ENCODE results near the gene TMEM25. TPM values are rescaled to one million over a fixed set of nuclear protein-coding genes. Genes with fewer than 3 reads are reported as not detected.
A peak's percentile ranks its signal among the peaks of the same experiment; 100 is the strongest.
"Not testable (repeated sequence)": the region's sequence is repeated elsewhere in the genome, so short reads cannot be mapped to it uniquely, and the experiment has no call there.

TMEM25 gene
- total RNA-seq, 1 experiment from 2014 or later = 4.4 TPM

DNA sequence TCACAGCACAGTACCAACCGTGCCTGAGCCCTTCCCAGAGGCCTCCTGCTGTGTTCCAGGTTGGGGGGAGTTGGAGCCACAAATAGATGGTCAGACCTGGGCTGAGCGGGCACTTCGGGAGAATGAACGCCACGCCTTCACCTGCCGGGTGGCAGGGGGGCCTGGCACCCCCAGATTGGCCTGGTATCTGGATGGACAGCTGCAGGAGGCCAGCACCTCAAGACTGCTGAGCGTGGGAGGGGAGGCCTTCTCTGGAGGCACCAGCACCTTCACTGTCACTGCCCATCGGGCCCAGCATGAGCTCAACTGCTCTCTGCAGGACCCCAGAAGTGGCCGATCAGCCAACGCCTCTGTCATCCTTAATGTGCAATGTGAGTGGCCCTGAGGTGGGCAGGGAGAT lies 1.1 kb downstream of the TMEM25 start:
- no peak for DNase-seq (ENCODE audit: low spot score)

DNA sequence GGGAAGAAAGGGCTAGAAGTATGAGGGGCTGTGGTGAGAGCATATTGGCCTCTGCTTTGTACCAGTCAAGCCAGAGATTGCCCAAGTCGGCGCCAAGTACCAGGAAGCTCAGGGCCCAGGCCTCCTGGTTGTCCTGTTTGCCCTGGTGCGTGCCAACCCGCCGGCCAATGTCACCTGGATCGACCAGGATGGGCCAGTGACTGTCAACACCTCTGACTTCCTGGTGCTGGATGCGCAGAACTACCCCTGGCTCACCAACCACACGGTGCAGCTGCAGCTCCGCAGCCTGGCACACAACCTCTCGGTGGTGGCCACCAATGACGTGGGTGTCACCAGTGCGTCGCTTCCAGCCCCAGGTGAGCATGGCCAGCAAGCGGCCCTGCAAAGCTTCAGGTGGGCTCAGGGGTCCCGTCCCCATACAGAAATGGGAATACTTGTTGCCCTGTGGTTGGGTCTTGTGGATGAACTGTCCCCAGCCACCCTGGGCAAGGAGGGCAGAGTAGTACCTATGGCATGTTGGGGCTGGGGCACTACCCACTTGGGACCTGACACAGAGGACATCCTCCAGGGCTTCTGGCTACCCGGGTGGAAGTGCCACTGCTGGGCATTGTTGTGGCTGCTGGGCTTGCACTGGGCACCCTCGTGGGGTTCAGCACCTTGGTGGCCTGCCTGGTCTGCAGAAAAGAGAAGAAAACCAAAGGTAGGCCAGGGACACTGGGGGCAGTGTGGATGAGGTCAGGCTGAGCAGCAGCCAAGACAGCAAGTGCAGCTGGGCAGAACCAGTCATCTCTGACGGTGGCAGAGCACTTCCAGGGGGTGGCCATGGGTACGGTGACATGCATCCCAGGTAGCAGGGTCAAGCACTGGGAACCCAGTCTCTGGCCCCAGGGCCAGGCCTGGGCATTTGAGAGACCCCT lies 2.1 kb downstream of the TMEM25 start:
- no peak for DNase-seq (ENCODE audit: low spot score)

DNA sequence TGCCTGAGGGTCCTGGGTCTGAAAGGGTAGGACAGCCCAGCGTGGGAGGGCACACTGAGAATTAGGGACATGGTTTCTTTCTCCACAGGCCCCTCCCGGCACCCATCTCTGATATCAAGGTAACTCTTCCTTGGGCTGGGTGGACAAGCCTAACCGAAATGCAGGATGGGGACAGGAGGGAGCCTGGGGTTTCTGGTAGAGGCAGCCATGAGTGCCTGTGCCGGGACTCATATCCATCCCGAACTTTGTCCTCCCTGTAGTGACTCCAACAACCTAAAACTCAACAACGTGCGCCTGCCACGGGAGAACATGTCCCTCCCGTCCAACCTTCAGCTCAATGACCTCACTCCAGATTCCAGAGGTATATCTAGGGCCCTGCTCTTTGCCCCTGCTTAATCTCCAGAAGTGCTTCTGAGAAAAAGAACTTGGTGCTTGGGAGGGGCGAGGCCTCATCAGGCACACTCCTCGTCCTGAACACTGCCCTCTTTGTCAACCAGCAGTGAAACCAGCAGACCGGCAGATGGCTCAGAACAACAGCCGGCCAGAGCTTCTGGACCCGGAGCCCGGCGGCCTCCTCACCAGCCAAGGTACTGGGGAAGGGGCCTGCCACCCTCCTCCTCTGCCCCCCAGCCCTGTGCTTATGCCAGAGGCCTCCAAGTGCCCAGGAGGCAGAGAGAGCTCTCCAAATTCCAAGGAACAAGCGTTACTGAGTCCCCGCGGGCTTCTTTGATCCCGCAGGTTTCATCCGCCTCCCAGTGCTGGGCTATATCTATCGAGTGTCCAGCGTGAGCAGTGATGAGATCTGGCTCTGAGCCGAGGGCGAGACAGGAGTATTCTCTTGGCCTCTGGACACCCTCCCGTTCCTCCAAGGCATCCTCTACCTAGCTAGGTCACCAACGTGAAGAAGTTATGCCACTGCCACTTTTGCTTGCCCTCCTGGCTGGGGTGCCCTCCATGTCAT lies 3.1 kb downstream of the TMEM25 start:
- DNase-seq (ENCODE audit: low spot score) = peak; percentile 46

DNA sequence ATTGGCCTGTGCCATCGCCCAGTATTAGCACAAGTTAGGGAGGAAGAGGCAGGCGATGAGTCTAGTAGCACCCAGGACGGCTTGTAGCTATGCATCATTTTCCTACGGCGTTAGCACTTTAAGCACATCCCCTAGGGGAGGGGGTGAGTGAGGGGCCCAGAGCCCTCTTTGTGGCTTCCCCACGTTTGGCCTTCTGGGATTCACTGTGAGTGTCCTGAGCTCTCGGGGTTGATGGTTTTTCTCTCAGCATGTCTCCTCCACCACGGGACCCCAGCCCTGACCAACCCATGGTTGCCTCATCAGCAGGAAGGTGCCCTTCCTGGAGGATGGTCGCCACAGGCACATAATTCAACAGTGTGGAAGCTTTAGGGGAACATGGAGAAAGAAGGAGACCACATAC lies 4.3 kb downstream of the TMEM25 start:
- no peak for DNase-seq (ENCODE audit: low spot score)

DNA sequence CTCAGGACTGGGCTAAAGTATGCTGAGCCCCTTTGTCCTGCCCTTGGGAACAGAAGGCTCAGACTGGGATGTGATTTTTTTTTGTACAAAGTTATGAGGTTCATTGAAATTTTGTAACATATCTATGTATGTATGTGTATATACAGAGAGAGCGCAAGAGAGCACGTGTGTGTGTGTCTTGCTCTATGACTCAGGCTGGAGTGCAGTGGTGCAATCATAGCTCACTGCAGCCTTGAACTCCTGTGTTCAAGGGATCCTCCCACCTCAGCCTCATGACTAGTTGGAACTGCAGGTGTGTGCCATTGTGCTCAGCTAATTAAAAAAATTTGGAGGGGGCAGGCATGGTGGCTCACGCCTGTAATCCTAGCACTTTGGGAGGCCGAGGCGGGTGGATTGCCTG lies 5.7 kb downstream of the TMEM25 start:
- DNase-seq (ENCODE audit: low spot score) = no peak

DNA sequence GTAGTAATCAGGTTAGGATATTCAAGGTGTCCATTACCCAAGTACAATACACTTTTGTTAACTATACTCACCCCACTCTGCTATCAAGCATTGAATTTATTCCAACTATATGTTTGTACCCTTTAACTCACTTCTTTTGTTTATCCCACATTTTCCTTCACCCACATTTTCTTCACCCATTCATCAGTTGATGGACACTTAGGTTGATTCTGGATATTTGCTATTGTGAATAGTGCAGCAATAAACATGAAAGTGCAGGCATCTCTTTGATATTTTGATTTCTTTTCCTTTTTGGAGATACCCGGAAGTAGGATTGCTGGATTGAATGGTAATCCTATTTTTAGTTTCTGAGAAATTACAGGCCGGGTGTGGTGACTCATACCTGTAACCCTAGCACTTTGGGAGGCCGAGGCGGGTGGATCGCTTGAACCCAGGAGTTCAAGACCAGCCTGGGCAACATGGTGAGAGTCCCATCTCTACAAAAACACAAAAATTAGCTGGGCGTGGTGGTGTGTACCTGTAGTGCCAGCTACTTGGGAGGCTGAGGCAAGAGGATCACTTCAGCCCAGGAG lies 6.5 kb downstream of the TMEM25 start:
- DNase-seq (ENCODE audit: low spot score) = no peak

DNA sequence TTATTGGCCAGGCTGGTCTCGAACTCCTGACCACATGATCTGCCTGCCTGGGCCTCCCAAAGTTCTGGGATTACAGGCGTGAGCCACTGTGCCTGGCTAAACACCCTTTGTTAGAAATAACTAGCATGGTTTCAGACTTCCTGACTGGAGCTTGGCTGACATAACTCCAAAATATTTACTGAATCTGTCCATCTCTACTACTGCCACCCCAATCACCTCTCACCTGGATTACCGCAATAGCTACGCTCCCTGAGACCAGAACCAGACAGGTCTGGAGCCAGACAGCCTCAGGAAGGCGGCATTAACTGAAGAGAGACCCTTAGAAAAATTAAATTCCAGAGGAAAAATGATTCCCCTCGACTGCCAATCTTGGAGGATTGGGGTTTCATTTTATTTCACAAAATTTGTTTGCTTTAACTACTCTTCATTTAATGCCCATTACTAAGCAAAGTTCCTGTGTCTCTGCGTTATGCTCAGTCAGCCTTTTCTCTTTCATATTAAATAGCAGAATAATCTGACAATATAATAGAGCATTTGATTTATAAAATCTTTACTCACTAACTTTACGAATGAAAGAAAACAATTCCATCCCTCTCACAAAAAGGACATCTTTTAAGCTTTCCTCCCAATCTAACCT lies 13.1 kb downstream of the TMEM25 start:
- no peak for DNase-seq (ENCODE audit: low spot score)

DNA sequence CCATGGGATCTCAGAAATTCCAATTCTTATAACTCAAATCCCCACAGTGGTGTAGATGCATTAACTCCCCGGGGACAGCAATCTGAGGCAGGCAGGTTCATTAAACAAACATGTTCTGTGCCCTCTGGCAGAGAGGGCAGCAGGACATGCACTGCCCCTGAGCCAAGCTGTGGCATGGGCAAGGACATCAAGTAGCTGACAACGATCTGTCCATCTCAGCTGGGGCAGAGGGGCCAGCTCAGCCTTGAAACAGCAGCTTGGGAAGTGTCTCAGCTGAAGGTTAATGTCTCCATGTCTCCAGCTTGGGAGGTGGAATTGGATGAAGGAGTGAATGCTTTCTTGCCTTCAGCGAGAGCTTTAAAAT lies 13.6 kb downstream of the TMEM25 start:
- DNase-seq (ENCODE audit: low spot score) = no peak

DNA sequence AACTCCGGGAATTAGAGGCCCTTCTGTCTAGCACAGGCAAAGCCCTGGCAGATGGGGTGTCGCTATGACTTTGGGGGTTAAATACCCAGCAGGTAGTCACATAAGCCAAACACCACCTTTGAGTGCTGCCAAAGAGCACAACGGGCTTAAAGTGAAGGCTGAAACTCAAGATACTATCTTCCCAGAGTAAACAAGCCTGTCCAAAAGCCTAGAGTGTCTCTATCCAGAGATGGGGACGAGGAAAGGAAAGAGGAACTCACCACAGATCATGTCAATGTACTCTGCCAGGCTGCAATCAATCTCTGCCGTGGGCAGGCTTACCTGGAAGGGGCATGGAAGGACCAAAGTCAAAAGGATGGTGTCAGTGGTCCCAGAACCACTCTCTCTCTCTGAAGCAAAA lies 14.5 kb downstream of the TMEM25 start:
- no peak for DNase-seq (ENCODE audit: low spot score)

DNA sequence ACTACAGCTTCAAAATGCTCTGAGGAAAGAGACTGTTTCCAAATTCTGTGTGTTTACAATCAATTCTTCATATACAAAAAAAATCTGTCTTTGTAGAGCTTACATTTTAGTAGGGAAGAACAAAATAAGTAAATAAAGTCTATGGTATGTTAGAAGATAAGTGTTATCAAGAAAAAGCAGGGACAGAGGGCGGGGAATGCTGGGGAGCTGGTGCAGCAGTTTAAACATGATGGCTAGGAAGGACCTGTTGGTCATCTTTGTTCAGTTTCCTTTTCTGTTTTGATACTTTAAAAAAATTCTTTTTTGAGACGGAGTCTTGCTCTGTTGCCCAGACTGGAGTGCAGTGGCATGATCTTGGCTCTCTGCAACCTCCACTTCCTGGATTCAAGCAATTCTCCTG lies 16.1 kb downstream of the TMEM25 start:
- DNase-seq (ENCODE audit: low spot score) = no peak

DNA sequence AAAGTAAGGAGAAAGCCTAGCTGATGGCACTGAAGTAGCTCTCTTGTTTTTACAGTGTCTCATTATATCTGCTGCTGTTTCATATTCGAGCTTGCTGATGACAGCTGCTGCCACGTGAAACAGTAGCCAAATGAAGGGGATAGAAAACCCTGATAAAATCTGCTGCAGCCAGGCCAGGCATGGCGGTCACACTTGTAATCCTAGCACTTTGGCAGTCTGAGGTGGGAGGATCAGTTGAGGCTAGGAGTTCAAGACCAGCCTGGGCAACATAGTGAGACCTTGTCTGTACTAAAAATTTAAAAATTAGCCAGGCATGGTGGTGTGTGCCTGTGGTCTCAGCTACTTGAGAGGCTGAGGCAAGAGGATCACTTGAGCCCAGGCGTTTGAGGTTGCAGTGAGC lies 21.3 kb downstream of the TMEM25 start:
- DNase-seq (ENCODE audit: low spot score) = no peak

DNA sequence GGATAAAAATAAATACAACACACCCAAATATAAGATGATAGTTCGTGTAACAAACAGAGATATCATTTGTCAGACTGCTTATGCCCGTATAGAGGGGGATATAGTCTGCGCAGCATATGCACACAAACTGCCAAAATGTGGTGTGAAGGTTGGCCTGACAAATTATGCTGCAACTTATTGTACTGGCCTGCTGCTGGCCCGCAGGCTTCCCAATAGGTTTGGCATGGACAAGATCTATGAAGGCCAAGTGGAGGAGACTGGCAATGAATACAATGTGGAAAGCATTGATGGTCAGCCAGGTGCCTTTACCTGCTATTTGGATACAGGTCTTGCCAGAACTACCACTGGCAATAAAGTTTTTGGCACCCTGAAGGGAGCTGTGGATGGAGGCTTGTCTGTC lies 29.8 kb downstream of the TMEM25 start:
- DNase-seq (ENCODE audit: low spot score) = no peak

DNA sequence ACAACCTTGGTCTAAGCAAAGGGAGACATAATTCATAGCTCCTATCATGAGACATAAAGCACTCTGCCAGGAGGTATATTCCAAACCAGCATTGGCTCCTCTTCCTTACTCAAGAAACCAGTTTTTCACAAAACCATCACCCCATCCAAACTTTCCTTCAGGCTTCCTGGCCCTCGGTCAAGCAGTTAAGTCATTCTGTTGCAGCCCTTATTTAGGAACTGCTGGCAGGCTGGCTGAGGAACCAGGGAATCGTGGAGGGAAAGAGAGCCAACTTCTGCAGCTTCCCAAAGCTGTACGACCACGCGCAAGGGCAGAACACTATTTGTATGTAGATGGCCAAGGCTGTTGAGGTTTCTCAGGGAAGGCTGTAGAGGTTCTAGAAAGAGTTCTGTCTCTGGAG lies 34.1 kb downstream of the TMEM25 start:
- no peak for DNase-seq (ENCODE audit: low spot score)

DNA sequence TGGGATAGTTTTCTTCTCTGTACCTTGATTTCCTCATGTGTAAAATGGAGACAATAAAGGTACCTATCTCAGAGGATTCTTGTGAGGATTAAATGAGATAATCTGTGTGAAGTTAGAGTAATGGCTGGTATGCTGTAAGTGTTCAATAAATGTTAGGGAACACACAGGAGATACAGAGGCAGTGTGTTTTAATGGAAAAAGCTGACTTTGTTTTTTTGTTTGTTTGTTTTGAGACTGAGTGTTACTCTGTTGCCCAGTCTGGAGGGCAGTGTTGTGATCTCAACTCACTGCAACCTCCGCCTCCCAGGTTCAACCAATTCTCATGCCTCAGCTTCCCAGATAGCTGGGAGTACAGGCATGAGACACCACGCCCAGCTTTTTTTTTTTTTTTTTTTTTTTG lies 38.7 kb downstream of the TMEM25 start:
- no peak for DNase-seq (ENCODE audit: low spot score)

DNA sequence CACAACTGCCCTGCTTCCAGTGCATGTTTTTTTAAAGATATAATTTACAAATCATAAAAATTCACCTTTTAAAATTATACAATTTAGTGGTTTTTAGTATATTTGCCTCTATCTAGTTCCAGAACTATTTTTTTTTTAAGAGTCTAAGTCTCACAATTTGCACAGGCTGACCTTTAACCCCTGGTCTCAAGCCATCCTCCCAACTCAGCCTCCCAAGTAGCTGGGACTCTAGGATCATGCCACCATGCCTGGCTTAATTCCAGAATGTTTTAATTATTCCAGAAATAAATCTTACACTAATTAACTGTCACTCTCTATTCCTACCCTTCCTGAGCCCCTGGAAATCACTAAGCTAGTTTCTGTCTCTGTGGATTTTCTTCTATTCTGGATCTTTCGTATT lies 39.8 kb downstream of the TMEM25 start:
- no peak for DNase-seq (ENCODE audit: low spot score)

DNA sequence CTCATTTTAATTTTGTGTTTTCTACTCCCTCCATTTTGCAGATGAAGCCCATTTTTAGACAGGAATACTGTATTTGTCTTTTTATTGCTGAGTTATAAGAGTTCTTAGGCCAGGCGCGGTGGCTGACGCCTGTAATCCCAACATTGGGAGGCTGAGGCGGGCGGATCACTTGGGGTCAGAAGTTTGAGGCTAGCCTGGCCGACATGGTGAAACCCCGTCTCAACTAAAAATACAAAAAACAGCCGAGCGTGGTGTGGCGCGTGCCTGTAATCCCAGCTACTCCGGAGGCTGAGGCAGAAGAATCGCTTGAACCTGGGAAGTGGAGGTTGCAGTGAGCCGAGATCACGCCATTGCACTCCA lies 40.7 kb downstream of the TMEM25 start:
- not testable (repeated sequence) for DNase-seq (ENCODE audit: low spot score)

DNA sequence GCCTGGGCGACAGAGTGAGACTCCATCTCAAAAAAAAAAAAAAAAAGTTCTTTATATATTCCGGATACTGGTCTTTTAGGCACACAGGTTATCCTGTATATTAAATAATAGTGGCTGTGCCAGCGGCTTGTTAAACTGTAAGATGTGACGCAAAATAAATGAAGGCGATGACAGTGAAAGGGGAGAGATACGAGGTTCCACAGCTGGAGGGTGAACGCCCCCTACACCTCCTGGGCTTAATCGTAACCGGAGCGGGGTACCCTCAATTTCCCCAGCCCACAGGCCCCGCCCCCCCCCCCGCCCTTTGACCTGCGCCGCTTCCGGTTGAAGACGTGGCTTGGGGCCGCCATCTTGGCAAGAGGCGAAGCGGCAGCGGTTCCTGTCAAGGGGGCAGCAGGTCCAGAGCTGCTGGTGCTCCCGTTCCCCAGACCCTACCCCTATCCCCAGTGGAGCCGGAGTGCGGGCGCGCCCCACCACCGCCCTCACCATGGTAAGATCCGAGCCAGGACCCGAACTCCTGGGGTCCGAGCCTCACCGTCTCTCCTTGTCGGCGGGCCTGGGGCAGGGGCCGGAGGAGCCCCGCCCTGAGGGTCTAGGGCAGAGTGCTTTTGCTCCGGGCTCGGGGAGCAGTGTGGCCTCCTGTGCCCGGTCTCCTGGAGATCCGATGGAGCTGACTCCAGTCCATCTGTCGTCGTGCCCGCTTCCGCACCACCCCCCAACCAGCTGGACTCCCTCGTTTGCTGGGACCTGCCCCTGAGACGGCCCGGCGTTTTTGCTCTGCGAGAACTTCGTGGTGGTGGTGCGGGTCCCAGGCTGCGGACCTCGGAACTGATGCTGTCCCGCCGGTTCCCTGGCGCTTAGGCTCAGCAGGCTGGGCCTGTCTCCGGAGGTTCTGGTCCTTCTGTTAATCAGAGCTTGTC lies 41.3 kb downstream of the TMEM25 start, which contains the start of gene ARCN1:
Gene ARCN1 (plus strand): TSS at position 349 of the 920 bp plus-strand sequence. CDS start 139 bp downstream, at position 488.
- peak; percentile 75 for DNase-seq (ENCODE audit: low spot score)

DNA sequence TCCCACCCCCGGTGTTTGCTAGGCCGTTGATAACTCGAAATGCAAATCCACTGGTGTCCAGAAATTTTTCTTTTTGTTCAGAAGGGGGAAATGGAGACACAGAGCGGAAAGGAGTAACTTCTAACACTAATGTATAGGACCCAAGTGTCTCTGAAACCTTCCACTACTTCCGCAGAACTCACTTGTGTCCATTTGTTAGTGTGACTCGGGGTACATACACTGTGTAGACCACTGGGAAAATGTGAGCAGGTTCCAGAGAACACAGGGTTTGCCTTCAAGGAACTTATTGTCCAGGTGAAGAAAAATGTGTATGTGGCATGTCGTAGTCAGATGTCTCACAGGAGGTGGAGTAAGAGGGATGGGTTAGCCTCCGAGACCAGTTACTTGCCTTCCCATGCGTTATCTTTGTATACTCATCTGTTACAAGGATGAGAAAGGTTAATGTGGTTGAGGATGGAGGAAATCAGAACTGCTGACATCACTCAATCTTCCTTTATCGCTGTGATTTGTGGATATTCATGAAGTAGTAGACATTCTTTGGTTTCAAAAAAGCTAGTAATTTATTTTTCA lies 42.1 kb downstream of the TMEM25 start:
- peak; percentile 69 for DNase-seq (ENCODE audit: low spot score)

DNA sequence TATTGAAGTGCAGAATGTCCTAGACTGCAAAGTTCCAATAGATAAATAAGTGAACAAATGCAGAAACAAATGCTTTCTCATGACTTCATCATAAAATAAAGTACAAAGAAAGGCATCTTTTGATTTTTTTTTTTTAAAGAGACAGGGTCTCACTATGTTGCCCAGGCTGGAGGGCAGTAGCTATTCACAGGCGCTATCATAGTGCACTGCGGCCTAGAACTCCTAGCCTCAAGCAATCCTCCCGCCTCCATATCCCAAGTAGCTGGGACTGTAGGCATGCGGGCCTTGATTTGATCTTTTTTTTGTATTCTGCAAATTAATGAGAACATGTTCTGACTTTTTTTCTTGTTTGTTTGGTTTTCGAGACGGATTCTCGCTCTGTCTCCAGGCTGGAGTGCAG lies 43.6 kb downstream of the TMEM25 start:
- DNase-seq (ENCODE audit: low spot score) = no peak

DNA sequence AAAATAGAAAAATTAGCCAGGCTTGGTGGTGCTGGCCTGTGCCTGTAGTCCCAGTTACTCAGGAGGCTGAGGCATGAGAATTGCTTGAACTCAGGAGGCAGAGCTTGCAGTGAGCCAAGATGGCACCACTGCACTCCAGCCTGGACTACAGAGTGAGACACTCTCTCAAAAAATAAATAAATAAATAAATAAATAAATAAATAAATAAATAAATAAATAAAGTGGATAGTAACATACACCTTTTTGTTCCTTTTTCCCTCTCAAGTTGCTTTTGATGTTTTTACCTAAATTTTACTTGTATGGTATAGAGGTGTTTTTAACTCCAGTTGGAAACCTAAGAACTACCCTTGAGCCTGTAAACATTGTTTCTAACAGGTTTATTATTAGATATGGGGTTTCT lies 47.0 kb downstream of the TMEM25 start:
- not testable (repeated sequence) for DNase-seq (ENCODE audit: low spot score)
